GM19463 (cell line): ENCODE measurements around the gene HMGCLL1.
A peak's percentile ranks its signal among the peaks of the same experiment; 100 is the strongest.

Experiments used
- ATAC-seq: cut with Tn5 transposase; IDR thresholded peaks from one replicate; pipeline ENCODE4 v1.9.1; 2021; ENCODE audit warnings: mild to moderate bottlenecking, moderate library complexity; ENCODE audit not compliant: unreplicated experiment

The HMGCLL1 gene

DNA sequence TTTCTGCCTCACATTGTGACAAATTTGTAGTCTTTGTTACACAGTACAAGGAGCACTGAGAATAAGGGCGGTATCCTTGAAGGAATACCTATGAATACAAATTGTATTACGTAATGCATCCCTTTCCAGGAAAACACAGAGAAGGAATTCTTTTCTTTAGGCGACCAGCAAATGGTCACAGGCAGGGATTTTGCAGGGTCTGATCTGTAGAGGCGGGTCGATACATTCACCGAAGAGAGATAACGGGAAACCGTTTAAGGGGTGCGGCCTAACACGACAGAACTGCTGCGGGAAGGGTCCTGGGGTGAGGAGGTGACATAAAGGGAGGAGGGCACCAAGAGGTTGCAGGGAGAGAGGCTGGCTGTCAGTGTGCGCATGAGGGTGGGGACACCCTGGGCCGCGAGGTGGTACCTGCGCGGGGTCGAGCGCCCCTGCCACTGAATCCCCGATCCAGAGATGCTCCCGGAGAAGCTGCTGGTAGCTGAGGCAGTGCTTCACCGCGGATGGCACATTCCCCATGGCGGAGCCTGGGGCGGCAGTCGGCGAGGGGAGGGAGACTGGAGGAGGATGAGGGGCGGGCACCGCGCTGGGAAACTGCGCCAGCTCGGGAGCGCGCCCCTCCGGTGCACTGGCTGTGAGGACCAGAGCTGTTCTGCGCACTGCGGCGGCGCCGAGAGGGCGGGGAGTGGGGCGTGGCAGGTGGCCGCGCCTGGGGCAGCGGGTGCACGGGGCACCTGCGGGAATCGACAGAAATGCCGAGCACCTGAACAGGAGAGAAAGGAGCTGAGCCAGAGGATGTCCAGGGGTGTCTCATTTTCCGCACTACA, at the start of gene HMGCLL1:
Gene HMGCLL1, minus strand, starts transcription at position 656 of the 827 bp plus-strand sequence. Its CDS starts 137 bp downstream, at position 519.
- no peak for ATAC-seq

DNA sequence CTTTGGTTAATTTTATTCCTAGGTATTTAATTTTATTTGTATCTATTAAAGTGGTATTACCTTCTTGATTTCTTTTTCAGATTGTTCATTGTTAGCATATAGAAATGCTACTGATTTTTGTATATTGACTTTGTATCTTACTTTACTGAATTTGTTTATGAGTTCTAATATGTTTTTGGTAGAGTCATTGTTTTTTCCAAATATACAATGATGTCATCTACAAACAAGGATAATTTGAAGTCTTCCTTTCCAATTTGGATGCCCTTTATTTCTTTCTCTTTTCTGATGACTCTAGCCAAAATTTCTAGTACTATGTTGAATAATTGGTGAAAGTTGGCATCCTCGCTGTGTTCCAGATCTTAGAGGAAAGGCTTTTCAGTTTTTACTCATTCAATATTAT, 43.0 kb upstream of the HMGCLL1 start:
- no peak for ATAC-seq

DNA sequence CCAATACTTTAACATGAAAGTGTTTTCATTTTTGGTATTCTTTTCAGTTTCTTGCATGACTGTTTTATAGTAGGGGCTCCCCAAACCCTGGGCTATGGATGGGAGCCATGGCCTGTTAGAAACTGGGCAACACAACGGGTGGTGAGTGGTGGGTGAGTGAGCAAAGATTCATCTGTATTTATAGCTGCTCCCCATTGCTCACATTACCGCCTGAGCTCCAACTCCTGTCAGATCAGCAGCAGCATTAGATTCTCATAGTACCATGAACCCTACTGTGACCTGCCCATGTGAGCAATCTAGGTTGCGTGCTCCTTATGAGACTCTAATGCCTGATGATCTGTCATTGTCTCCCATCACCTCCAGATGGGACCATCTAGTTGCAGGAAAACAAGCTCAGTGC, 42.3 kb upstream of the HMGCLL1 start:
- ATAC-seq: no peak

DNA sequence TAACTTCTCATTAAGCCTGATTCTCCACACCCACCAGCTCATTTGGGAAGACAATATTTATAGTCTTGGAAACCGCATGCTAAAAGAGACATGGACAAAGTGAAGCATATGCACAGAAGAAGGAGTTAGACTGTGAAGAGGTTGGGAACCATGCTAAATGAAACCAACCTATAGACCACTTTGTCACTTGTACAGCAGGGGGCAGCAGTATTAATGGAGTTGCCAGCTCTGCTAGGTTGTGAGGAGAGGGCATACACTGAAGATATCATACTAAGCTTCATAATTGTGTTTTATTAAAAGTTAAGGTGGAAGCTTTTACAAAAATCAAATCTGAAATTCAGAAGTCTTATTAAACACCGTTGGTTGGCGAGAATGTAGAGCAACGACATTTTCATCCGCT, 38.3 kb upstream of the HMGCLL1 start:
- peak; percentile 85 for ATAC-seq

DNA sequence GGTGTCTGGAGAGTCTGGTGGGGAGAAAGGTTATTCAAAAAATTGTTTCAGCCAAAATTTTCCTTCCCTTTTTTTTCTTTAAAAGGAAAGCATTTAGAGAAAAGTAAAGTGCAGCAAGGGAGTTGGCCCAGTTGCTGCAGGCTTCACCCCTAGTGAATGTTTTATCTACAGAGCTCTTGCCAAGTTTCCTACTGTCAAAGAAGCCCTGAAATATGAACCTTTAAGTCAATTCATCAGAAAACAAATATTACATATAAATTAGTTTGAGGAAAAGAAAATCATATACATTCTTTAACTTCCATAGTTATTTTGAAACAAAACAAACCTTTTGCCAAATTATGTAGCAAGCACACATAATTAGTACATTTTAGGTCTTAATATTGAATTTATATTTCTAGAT, 25.0 kb upstream of the HMGCLL1 start:
- ATAC-seq: no peak

DNA sequence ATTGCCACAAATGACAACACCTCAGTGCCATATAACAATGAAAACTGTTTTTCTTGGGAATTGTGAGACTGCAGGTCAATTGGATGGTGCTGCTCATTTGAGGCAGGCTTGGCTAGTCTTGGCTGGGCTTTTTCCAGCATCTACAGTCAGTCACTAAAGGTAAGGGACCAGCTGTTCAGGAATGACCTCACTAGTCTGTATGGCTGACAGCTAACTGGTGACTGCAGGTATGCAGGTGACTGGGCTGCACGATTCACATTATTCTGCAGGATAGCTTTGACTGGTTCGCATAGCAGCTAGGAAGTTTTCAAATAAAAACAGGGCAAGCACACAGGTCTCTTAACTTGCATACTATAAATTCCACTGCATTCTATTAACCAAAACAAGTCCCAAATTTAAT, 22.1 kb upstream of the HMGCLL1 start:
- no peak for ATAC-seq

DNA sequence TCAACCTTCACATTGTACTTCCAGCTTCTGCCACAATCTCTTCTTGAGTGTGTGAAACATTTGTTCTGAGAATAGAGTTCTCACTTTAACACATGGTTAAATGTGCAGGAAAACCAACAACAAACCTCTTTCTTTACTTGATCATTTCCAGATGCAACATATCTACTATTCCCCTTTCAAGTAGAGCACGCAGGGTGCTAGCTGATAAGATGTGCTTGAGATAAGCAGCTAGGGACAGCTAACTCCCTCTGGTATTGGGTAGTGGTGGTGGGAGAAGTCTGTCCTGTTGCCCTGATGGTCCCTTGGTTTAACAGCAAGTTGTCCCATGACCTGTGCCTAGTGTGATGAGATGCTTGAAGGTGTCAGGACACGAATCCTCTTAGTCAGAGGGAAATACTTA, 15.4 kb upstream of the HMGCLL1 start:
- no peak for ATAC-seq

DNA sequence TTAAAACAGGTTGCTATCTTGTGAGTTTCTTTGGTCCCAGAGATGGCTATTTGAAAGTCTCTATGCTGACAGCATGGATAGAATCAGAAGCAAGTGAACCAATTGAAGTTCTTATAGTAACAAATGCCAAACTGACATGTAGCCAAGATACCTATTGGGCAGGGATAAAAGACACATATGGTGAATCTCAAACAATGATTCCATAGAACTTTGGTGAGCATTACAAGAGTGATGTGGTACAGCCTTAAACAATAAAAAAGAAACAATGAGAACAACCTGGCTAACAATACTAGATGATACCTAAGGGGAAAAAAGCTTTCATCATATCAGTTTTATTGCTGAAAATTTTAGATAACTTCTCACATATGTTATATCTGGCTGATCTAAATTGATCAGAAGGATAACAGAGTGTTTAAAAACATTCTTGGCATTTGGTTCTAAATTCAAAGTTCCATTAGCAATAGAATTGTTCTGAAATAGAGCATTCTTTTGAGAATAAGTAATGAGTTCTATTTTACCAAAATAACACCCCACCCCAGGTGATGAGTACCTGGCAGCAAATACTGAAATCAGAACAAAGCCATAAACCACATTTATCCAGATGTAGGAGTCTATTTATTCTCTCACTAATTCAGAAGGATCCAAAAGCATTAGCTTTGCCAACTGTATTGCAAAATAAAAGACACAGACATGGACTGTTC, 5.8 kb upstream of the HMGCLL1 start:
- no peak for ATAC-seq

DNA sequence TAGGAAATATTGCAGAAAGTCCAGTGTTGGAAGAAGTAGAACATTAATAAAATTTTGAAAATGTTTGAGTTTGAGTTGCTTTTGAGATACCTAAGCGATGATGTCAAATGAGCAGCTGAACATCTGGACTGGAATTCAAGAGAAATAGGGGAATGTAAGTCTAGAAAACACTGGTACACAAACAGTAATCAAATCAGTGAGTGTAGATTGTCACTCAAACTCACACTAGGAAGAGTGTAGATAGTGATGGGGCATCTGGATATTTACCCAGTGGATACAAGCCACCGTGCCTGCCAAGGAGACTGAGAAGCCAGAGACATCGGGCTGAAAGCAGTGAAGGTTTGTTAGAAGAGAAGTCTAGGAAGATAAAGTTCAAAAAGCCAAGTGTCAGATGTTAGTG, 2.2 kb downstream of the HMGCLL1 start:
- no peak for ATAC-seq

DNA sequence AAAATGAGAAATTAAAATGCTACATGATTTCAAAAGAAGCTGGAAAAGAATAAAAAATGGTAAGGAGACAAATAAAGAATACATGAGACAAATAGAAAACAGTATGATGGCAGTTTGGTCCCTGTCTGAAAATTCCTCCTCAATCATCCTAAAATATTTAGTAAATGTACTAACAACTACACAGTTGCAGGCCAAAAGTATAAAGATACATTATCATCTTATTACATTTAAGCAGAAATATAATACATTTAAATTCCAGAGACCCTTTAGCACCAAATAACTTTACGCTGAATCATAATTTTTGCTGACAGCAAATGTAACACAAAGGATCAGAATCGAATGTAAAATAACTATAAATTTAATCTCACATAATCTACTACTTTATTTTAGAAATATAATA, 4.4 kb downstream of the HMGCLL1 start:
- no peak for ATAC-seq

DNA sequence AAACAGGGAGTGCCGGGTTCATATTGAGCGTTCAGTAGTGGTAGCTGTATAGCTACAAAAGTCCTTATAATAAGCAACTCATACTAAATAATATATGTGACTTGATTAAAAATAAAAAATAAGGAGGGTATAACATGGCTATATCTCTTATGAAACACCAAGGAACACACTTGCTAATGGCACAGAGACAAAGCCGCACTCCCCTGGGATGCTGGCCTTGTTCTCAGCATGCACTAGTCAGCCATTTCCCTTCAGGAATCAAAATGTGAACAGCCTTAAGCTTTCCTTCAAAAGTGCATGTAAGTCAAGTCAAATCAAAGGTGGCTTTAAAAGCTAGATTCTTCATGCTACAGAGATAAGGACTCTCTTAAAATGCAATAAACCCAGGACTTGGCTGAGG, 9.4 kb downstream of the HMGCLL1 start:
- ATAC-seq: no peak

DNA sequence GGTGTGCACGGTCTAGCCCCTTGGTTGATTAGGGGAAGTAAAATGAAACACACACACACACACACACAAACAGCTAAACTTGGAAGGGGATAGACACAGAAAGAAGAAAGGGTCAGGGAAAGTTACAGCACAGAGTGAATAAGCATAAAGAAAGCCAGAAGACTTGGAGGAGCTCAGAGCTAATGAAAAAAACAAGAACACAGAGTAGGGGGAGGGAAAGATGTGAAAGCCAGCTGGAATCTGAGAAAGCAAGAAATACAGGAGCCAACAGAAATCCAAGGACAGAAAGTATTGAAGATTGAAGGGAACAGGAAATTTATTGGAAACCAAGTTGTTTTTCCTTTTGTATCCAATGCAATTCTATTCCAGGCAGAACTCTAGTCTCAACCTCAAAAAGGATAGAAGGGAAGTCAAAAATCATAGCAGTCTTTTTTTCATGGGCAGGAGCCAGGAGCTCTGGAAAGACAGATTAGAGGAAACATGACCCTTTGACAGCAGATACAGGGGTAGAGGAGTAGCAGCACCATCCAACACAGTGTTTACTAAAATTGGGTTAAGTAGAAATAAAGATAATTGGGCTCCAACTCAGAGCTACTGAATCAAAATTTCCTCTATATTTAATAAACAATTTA, 10.1 kb downstream of the HMGCLL1 start:
- ATAC-seq: no peak

DNA sequence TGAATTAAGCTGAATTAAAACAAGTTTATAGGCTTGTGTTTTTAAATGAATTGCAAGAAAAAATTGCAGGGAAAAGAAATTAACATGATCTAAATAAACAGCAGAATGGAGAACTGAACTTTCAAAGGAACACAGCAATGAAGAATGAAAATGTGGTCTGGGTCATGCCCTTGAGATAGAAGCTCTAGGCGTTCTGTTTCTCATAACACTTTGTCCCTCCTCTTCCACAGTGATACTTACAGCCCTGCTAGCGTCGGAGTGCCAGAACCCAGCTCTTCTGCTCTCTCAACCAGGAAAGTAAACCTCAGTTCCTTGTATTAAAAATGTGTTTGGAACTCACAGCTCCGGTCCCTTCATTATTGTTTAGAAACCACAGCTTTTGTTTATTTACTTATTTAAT, 11.4 kb downstream of the HMGCLL1 start:
- ATAC-seq: no peak

DNA sequence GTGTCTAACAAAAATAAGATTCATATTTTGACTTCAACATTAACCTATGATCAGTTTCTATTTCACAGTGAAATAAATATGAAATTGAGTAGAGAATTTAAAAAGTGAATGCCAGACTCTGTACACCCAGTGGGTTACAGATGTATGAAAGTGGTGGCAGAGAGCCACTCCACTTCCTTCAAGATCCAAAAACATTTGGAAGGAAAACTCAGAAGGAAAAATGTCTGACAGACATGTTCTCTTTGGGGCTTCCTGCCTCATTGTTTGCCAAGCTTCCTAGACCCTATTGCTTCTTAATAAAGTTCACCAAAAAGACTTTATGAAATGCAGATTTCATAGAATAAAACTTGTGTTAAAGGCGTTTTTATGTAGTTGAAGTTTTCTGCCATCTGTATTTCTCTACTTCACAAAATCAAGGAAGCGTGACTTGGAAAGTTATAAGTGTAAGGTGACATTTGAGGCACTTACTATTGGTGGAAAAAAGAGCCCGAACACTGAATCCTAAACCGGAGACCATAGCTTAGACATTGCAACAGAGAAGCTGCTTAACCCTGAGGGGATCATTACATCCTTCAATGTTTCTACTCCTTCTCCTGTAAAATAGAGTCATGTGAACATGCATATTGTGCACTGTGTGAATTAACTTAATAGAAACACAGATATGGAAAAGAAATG, 12.8 kb downstream of the HMGCLL1 start:
- no peak for ATAC-seq

DNA sequence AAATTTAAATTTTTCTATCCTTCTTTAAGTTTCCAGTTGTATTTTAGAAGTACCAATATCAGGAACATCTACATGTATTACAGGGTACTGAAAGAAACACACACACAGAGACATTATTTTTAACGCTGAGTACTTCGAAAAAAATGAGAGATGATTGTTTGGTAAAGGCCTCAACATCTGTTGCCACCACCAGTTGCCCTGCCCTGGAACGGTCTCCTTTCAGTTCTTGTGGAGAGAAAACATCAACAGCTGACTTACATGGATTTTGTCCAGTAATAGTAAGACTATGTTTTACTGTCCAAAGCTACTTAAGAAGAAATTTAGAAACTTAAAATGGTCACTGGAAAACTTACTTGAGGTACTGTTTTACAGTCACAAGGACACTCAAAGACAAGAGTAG, 16.7 kb downstream of the HMGCLL1 start:
- no peak for ATAC-seq

DNA sequence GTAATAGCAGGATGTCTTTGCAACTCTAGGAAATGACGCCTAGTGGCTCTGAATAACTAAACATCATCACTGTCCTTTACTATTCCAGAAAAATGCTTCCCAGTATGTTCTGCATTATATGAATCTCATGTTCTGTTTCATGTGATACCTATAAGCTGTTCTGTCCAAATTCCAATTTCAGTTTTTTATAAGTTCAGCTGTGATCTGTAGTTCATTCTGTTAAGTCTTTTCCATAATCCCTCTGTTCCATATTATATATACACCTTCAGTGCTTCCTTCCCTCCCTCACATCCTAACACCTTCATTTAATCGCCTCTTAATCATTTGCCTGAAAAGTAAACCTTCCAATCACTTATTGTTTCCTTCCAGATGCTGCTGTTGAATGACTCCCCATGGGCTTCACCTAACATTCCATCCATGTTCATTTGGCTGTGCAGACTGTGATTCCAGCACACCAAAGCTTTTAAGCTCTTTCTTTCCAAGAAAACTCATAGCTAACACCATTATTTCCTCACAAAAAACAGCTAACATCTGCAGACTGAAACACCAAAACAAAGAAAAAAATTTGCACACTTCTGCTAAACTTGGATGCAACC, 18.6 kb downstream of the HMGCLL1 start:
- no peak for ATAC-seq

DNA sequence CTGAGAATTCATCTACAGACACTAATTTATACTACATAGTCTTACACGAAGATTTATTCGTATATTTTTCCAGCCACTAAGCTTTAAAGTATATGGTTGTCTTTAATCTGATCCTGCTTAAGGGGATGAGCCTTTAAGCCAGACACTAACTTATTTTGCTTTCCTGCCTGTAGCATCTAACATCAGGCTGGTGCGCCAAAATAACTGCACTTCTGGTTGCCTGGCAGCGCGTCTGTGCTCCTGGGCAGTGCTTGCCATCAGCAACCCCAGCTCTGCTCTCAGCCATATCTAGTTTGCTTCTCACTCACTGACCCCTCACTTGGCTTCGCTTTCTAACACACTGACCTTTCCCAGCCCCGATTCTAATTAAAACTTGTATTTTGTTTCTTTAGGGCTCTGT, 21.8 kb downstream of the HMGCLL1 start:
- no peak for ATAC-seq

DNA sequence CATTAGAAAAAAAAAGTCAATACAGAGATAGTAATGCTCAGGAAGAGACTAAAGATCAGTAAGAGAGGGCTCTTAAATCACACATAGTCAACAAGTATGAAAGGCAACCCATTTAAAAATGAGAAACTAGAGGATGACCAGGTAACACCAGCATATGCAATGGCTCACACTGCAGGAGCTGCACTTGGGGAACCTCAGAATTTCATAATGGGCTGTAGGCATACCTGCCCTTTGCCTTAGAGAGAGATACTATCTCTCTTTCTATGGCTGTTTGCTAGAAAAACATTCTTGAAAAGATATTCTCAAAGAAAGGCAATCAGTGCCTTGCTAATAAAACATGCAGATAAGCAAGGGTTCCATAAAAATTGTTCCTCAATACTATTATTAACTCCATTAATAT, 33.2 kb downstream of the HMGCLL1 start:
- no peak for ATAC-seq

DNA sequence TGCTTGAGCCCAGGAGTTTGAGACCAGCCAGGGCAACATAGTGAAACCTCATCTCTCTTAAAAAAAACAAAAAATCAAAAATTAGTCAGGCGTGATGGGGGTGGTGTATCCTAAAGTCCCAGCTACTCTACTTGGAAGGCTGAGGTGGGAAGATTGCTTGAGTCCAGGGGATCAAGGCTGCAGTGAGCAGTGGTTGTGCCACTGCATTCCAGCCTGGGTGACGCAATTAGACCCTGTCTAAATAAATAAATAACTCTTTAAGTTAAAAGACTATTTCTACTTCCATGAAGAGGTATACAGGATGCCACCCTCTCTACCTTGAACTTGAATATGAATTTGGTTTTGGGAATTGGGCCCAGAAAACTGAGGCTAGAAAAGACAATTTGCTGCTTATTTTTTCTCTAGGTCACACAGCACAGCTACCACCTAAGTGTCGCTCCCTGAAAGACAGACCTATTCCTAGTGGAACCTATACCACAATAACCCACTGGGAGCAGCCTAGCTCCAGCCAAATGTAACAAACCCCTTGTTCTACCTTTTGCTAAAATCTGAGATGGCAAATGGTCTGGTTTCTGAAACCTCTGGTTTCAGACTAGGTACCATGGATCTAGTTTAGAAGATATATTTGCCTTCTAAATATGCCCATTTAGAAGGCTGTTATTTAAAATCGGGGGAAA, 35.2 kb downstream of the HMGCLL1 start:
- no peak for ATAC-seq

DNA sequence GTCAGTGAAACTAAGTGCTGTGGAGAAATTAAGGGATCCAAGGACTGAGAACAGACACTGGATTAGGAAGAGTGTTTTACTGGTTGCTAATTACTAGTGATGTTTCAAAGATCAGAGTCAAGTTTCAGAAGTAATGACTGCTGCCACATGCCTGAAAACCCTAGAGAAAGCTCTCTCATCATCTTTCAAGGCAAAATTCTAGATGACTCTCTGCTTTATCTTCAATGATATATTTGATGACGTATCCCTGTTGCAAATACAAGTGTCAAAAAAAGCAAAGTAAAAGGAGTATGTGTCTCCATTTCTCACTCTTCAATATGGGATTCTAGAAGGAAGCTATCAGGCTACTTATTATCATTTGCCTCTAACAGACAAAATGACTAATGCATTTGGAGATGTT, 38.0 kb downstream of the HMGCLL1 start:
- ATAC-seq: no peak
